BJ (cell line): Measurements from ENCODE around the gene ABL2. TPM values are rescaled to one million over a fixed set of nuclear protein-coding genes. Genes with fewer than 3 reads are reported as not detected.

Experiments
- CTCF ChIA-PET: fragments of 350-600 bp; formaldehyde crosslinking; extraction: SDS; loops from one replicate; lab custom pipeline; 2021; ENCODE audit warnings: antibody characterized with exemption, inconsistent platforms; lab: Yijun Ruan, JAX
- POLR2A ChIA-PET: fragments of 300-600 bp; sonication (Branson Sonifier 250); formaldehyde crosslinking; extraction: SDS; loops from one replicate; lab custom pipeline; 2021; ENCODE audit warnings: antibody characterized with exemption; lab: Charles Lee
- DNase-seq: peaks from one replicate; pipeline ENCODE4 v3.0.0-alpha.2; 2011; ENCODE audit warnings: low read depth
- H3K27me3 ChIP-seq: 2 replicates; pipeline ENCODE4 v1.6.0; 2011; ENCODE audit warnings: low read length; ENCODE audit not compliant: control insufficient read depth, insufficient read depth
- H3K36me3 ChIP-seq: 2 replicates; pipeline ENCODE4 v1.5.1; 2011; ENCODE audit warnings: low read length; ENCODE audit not compliant: control insufficient read depth, insufficient read depth
- H3K4me3 ChIP-seq: 2 replicates; pipeline ENCODE4 v1.5.1; 2011; ENCODE audit warnings: low read depth, mild to moderate bottlenecking, control low read depth, low read length
- CTCF ChIP-seq: IDR thresholded peaks from 2 replicates; pipeline ENCODE4 v1.5.1; 2011; ENCODE audit warnings: low read depth, mild to moderate bottlenecking, control low read depth, inconsistent platforms, low read length, moderate library complexity; ENCODE audit not compliant: insufficient read depth
- polyA plus RNA-seq: library from polyadenylated mRNA; depleted of rRNA; stranded (reverse); fragments of >200 nt; gene quantifications from 2 replicates; pipeline ENCODE4 v1.2.3, GENCODE V29; 2011

Gene ABL2
- polyA plus RNA-seq, 1 experiment: 18.7 TPM

- H3K27me3 ChIP-seq: no peaks in the 10 kb centered on the region
- H3K36me3 ChIP-seq: peaks cover 8% of the 10 kb centered on the region
- no peak for DNase-seq
- TF ChIP-seq CTCF: no peak
- CTCF ChIA-PET: no interaction called here
- no peak overlapping the region for H3K4me3 ChIP-seq
- POLR2A ChIA-PET: no interaction called here
These were observed 129.6 kb downstream of the ABL2 start for GRCh38 chr1:179099891-179100290.

DNA sequence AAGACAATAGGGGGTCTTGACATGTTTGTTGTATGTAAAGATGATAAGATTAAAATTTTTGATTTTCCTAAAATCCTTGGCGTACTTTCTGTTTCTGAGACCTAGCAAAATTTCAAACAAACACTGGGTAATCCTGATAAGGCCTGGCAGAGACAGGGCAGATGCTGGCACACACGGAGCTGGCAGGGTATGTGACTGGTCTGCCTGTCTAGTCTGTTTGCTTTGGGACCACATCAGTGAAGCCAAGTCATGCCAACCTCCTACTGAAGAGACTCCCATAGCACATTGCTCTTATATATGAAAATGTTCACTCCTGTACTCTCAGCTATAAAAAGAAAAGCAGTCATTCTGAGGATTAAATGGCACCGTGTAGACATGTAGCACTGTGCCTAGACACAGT is 133.6 kb downstream of the ABL2 start:
- H3K27me3 ChIP-seq: no peaks in the 10 kb centered on the region
- CTCF ChIA-PET: interaction anchor here (0.9 to 2.3 kb wide), 4 partner anchors 9 to 25 kb away, joined by 3 to 9 read pairs (median 4); no protein-coding TSS in a partner anchor
- no peak for TF ChIP-seq CTCF
- no peak for DNase-seq
- peaks cover 21% of the 10 kb centered on the region for H3K36me3 ChIP-seq
- POLR2A ChIA-PET: interaction anchor here (0.6 kb wide), 1 partner anchor 103 kb away, joined by 4 read pairs; no protein-coding TSS in a partner anchor
- no peak overlapping the region for H3K4me3 ChIP-seq

DNA sequence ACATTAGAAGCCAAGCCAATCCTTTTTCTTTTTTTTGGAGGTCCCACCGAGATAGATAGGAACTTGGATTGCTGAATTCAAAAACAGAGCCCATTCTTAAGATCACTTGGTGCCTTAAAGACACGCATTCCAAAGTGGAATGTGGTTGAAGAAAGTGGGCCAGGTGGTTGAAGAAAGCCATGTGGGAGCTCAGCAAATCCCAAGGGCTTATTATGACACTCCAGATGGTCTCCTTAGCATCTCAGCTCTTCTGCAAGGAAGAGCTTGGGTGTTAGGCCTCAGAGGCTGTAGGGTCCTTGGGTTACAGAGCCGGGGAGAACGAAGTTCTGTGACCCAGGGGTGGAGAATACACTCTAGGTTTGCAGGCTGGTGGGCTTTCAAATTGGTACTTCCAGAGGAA is 134.1 kb downstream of the ABL2 start:
- no peak overlapping the region for H3K4me3 ChIP-seq
- POLR2A ChIA-PET: interaction anchor here (0.6 kb wide), 1 partner anchor 104 kb away, joined by 4 read pairs; no protein-coding TSS in a partner anchor
- no peak for DNase-seq
- no peak for TF ChIP-seq CTCF
- no peaks in the 10 kb centered on the region for H3K27me3 ChIP-seq
- CTCF ChIA-PET: interaction anchor here (0.9 to 2.3 kb wide), 3 partner anchors 9 to 16 kb away, joined by 3 to 9 read pairs (median 3); no protein-coding TSS in a partner anchor
- H3K36me3 ChIP-seq: peaks cover 23% of the 10 kb centered on the region

- Histone ChIP-seq H3K4me3 (no peak overlapping the region), H3K36me3 (peaks cover 24% of the 10 kb centered on the region), H3K27me3 (no peaks in the 10 kb centered on the region)
- CTCF ChIA-PET: interaction anchor here (1.6 kb wide), 1 partner anchor 15 kb away, joined by 3 read pairs; no protein-coding TSS in a partner anchor
- POLR2A ChIA-PET: no interaction called here
- no peak for TF ChIP-seq CTCF
- DNase-seq: no peak
These were observed 134.7 kb downstream of the ABL2 start for GRCh38 chr1:179094818-179095217.

DNA sequence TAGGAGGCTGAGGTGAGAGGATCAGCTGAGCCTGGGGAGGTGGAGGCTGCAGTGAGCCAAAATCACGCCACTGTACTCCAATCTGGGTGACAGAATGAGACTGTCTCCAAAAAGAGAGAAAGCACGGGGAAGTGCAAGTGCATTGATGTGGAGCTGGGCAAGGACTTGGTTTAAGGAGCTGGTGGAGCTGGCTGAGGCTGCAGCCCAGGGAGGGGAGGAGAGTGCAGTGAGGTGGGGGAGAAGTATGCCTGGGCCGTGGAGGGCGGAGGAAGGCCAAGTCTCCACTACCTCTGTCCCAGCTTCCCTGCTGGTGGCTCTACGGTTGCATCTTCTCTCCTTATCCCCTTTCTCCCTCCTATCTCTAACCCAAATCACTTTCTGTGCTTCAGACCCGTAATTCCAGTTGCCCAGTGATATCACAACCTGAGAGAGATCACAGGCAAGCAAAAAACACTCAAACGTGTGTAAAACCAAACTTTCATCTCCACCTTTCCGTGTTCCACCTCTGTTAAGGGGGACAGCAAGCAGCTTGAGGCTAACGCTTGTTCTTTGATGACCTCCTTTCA is 136.5 kb downstream of the ABL2 start:
- no peak overlapping the region for H3K4me3 ChIP-seq
- POLR2A ChIA-PET: interaction anchor here (0.6 kb wide), 1 partner anchor 923 kb away, joined by 5 read pairs; no protein-coding TSS in a partner anchor
- CTCF ChIA-PET: interaction anchor here (0.9 to 1.6 kb wide), 5 partner anchors 10 to 277 kb away, joined by 3 to 4 read pairs (median 4); no protein-coding TSS in a partner anchor
- no peaks in the 10 kb centered on the region for H3K27me3 ChIP-seq
- no peak for DNase-seq
- peaks cover 26% of the 10 kb centered on the region for H3K36me3 ChIP-seq
- no peak for TF ChIP-seq CTCF
